Stimulated activated CD8-positive, alpha-beta memory T cell treated with anti-CD3 and anti-CD28 coated beads, Interleukin-7, amount 100 ng/mL, for 1 hour (primary cell): Measurements from ENCODE around the gene RSU1.

ENCODE experiments used
- DNase-seq, 2 donors: peaks; one replicate each; pipeline ENCODE4 v3.0.0-alpha.2; 2020; ENCODE audit warnings: low read depth in 2 of 2

Gene RSU1

GRCh38 chr10:16602104-16602775, 215.0 kb downstream of the RSU1 start:
- DNase-seq = no peak

GRCh38 chr10:16599662-16600061, 217.6 kb downstream of the RSU1 start:
- no peak for DNase-seq

GRCh38 chr10:16597656-16598055, 219.6 kb downstream of the RSU1 start:
- DNase-seq = no peak

GRCh38 chr10:16592378-16592777, 224.8 kb downstream of the RSU1 start:
- no peak for DNase-seq

GRCh38 chr10:16586358-16587138, 230.7 kb downstream of the RSU1 start:
- no peak for DNase-seq

GRCh38 chr10:16585103-16585502, 232.1 kb downstream of the RSU1 start:
- DNase-seq = no peak

- no peak for DNase-seq
These were observed 233.8 kb downstream of the RSU1 start for GRCh38 chr10:16583382-16583781.

GRCh38 chr10:16581202-16581601, 236.0 kb downstream of the RSU1 start:
- no peak for DNase-seq

GRCh38 chr10:16570731-16571130, 246.5 kb downstream of the RSU1 start:
- DNase-seq = no peak

GRCh38 chr10:16566202-16566805, 250.9 kb downstream of the RSU1 start:
- DNase-seq = no peak

GRCh38 chr10:16565604-16566003, 251.6 kb downstream of the RSU1 start:
- no peak for DNase-seq

- DNase-seq = no peak
These were observed 254.3 kb downstream of the RSU1 start for GRCh38 chr10:16562891-16563290.

GRCh38 chr10:16559236-16559773, 257.9 kb downstream of the RSU1 start:
- DNase-seq = no peak

GRCh38 chr10:16547973-16548372, 269.3 kb downstream of the RSU1 start:
- no peak for DNase-seq

- no peak for DNase-seq
These were observed 272.0 kb downstream of the RSU1 start for GRCh38 chr10:16545116-16545736.

- DNase-seq = no peak
These were observed 272.6 kb downstream of the RSU1 start for GRCh38 chr10:16544591-16544990.

- no peak for DNase-seq
These were observed 273.1 kb downstream of the RSU1 start for GRCh38 chr10:16544099-16544498.
